ENCODE results near the gene ABI3BP.

The ABI3BP gene

DNA sequence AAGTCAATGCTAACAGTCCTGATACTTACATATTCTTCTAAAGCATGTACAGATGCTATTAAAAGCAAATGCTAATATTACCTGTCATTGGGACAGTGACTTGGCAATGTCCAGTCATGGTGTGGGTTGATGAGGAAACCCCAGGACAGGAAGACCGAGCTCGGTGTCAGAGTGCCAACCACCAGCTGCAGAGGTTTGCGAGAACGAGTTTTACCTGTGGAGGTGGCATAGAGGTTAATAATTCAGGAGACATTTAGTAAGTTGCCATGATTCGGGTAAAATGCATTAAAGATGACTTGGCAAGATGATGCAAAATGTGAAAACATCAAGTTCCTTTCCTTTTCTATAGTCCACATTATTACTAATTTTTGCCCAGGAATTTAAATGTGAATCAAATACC, 94.5 kb downstream of the ABI3BP start:
- no peak overlapping the region for H3K4me3 ChIP-seq (ENCODE audit: low read depth, low read length, poor library complexity, severe bottlenecking)
- no peaks in the 10 kb centered on the region for H3K36me3 ChIP-seq (ENCODE audit: insufficient read depth, low read length)
- TF ChIP-seq EZH2 (IDR thresholded peaks at IDR 0.05; ENCODE audit: borderline replicate concordance, low read length) = no peak
- TF ChIP-seq, protein P1, sequence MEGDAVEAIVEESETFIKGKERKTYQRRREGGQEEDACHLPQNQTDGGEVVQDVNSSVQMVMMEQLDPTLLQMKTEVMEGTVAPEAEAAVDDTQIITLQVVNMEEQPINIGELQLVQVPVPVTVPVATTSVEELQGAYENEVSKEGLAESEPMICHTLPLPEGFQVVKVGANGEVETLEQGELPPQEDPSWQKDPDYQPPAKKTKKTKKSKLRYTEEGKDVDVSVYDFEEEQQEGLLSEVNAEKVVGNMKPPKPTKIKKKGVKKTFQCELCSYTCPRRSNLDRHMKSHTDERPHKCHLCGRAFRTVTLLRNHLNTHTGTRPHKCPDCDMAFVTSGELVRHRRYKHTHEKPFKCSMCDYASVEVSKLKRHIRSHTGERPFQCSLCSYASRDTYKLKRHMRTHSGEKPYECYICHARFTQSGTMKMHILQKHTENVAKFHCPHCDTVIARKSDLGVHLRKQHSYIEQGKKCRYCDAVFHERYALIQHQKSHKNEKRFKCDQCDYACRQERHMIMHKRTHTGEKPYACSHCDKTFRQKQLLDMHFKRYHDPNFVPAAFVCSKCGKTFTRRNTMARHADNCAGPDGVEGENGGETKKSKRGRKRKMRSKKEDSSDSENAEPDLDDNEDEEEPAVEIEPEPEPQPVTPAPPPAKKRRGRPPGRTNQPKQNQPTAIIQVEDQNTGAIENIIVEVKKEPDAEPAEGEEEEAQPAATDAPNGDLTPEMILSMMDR (IDR thresholded peaks at IDR 0.05; ENCODE audit: low read length) = no peak
- H2AFZ ChIP-seq (ENCODE audit: low read length) = no peak overlapping the region
- H3K9me3 ChIP-seq (ENCODE audit: low read length) = no peaks in the 10 kb centered on the region
- no peaks in the 10 kb centered on the region for H3F3A ChIP-seq (ENCODE audit: insufficient read depth, low read length)
- H3K9ac ChIP-seq (ENCODE audit: low read length) = no peak overlapping the region
- no peaks in the 10 kb centered on the region for H3K9me2 ChIP-seq (ENCODE audit: low read depth, low read length)
- no peaks in the 10 kb centered on the region for H3K27me3 ChIP-seq (ENCODE audit: insufficient read depth, low read length)
- no peaks in the 10 kb centered on the region for H3K79me2 ChIP-seq (ENCODE audit: insufficient read depth, low read length)
- H4K20me1 ChIP-seq (ENCODE audit: insufficient read depth, low read length) = no peaks in the 10 kb centered on the region
- H3K4me1 ChIP-seq (ENCODE audit: insufficient read depth, low read length, severe bottlenecking) = no peaks in the 10 kb centered on the region
- no peak overlapping the region for H3K4me2 ChIP-seq (ENCODE audit: low read length)
- H3K27ac ChIP-seq (ENCODE audit: low read depth, low read length, poor library complexity, severe bottlenecking) = no peak overlapping the region

- Histone ChIP-seq H3K9me2 (ENCODE audit: low read depth, low read length) (no peaks in the 10 kb centered on the region), H3K9me3 (ENCODE audit: low read length) (no peaks in the 10 kb centered on the region), H3K79me2 (ENCODE audit: insufficient read depth, low read length) (no peaks in the 10 kb centered on the region), H4K20me1 (ENCODE audit: insufficient read depth, low read length) (no peaks in the 10 kb centered on the region), H3K4me1 (ENCODE audit: insufficient read depth, low read length, severe bottlenecking) (no peaks in the 10 kb centered on the region), H2AFZ (ENCODE audit: low read length) (no peak overlapping the region), H3K27ac (ENCODE audit: low read depth, low read length, poor library complexity, severe bottlenecking) (no peak overlapping the region), H3K4me3 (ENCODE audit: low read depth, low read length, poor library complexity, severe bottlenecking) (no peak overlapping the region), H3K27me3 (ENCODE audit: insufficient read depth, low read length) (no peaks in the 10 kb centered on the region), H3K9ac (ENCODE audit: low read length) (no peak overlapping the region), H3K4me2 (ENCODE audit: low read length) (no peak overlapping the region), H3K36me3 (ENCODE audit: insufficient read depth, low read length) (no peaks in the 10 kb centered on the region), H3F3A (ENCODE audit: insufficient read depth, low read length) (no peaks in the 10 kb centered on the region)
- TF ChIP-seq, protein P1 (IDR thresholded peaks at IDR 0.05; ENCODE audit: low read length) = no peak
- no peak for TF ChIP-seq EZH2 (IDR thresholded peaks at IDR 0.05; ENCODE audit: borderline replicate concordance, low read length)
These were observed 96.2 kb downstream of the ABI3BP start for GRCh38 chr3:100896994-100897393.

- H3K4me3 ChIP-seq (ENCODE audit: low read depth, low read length, poor library complexity, severe bottlenecking) = no peak overlapping the region
- no peaks in the 10 kb centered on the region for H3K27me3 ChIP-seq (ENCODE audit: insufficient read depth, low read length)
- H4K20me1 ChIP-seq (ENCODE audit: insufficient read depth, low read length) = no peaks in the 10 kb centered on the region
- H3K79me2 ChIP-seq (ENCODE audit: insufficient read depth, low read length) = no peaks in the 10 kb centered on the region
- no peak overlapping the region for H3K4me2 ChIP-seq (ENCODE audit: low read length)
- no peak overlapping the region for H3K9ac ChIP-seq (ENCODE audit: low read length)
- H3K27ac ChIP-seq (ENCODE audit: low read depth, low read length, poor library complexity, severe bottlenecking) = no peak overlapping the region
- H3F3A ChIP-seq (ENCODE audit: insufficient read depth, low read length) = no peaks in the 10 kb centered on the region
- TF ChIP-seq, protein P1 (IDR thresholded peaks at IDR 0.05; ENCODE audit: low read length) = 0 out of 2 replicates have a peak, but pooled peaks have one; percentile 23
- TF ChIP-seq EZH2 (IDR thresholded peaks at IDR 0.05; ENCODE audit: borderline replicate concordance, low read length) = no peak
- no peak overlapping the region for H2AFZ ChIP-seq (ENCODE audit: low read length)
- no peaks in the 10 kb centered on the region for H3K9me2 ChIP-seq (ENCODE audit: low read depth, low read length)
- H3K4me1 ChIP-seq (ENCODE audit: insufficient read depth, low read length, severe bottlenecking) = no peaks in the 10 kb centered on the region
- H3K36me3 ChIP-seq (ENCODE audit: insufficient read depth, low read length) = no peaks in the 10 kb centered on the region
- H3K9me3 ChIP-seq (ENCODE audit: low read length) = no peaks in the 10 kb centered on the region
These were observed 99.6 kb downstream of the ABI3BP start for GRCh38 chr3:100893590-100893989.

Measured in OCI-LY1 (cell line).